Ovary (tissue), 9 donors: ENCODE results near the gene SH3RF3. TPM values are rescaled to one million over a fixed set of nuclear protein-coding genes. Genes with fewer than 3 reads are reported as not detected.

ENCODE experiments used
- DNase-seq, 5 donors: peaks; one replicate each; pipeline ENCODE4 v3.0.0-alpha.2; 2019 to 2020
- H3K27ac ChIP-seq, 2 donors: fragments of 200-600 bp; one replicate each; pipeline versions ENCODE4 v1.5.1 to v1.8.0; 2019 to 2022
- H3K27me3 ChIP-seq: fragments of 200-600 bp; one replicate; pipeline ENCODE4 v1.8.0; 2022
- H3K36me3 ChIP-seq: fragments of 200-600 bp; sonication (generic); one replicate; pipeline ENCODE4 v1.5.1; 2019
- H3K4me1 ChIP-seq: one replicate; pipeline ENCODE4 v1.8.1; 2013; ENCODE audit warnings: mild to moderate bottlenecking, moderate library complexity; ENCODE audit not compliant: insufficient read depth
- H3K4me3 ChIP-seq: fragments of 200-600 bp; sonication (generic); one replicate; pipeline ENCODE4 v1.5.1; 2017
- H3K9me3 ChIP-seq, 2 donors: fragments of 200-600 bp in 1 of 2; sonication (generic) in 1 of 2; one replicate each; pipeline versions ENCODE4 v1.5.1 to v1.8.1; 2013 to 2019; ENCODE audit warnings: mild to moderate bottlenecking in 1 of 2, moderate library complexity in 1 of 2
- EP300 ChIP-seq: sonication (generic); formaldehyde crosslinking; IDR thresholded peaks from one replicate; pipeline ENCODE4 v1.6.1; 2017; ENCODE audit warnings: antibody characterized with exemption
- POLR2A ChIP-seq: fragments of 450-650 bp; IDR thresholded peaks from one replicate; pipeline ENCODE4 v1.6.1; 2017; ENCODE audit warnings: antibody characterized with exemption, mild to moderate bottlenecking, moderate library complexity
- WGBS, 3 donors: extraction: QIAGEN DNeasy Blood & Tissue Kit in 1 of 3; methylation state at CpG; one replicate each; pipeline versions ENCODE4 v1.1.5 to v1.1.7; 2013 to 2017; 5-methylcytosine and 5-hydroxymethylcytosine counted together
- intact Hi-C, 4 donors: fragments of 100-400 bp; cut with DNase I; formaldehyde crosslinking; loops; one replicate each; pipeline versions ENCODE4 v1.11.0 to v1.15.1; 2022 to 2023
- polyA plus RNA-seq, 2 donors: library from polyadenylated mRNA; stranded (reverse); fragments of 200-250 nt in 1 of 2; fragments of 350-450 nt in 1 of 2; fragmentation: Illumina TruSeq in 1 of 2; extraction: RNeasy Lipid Tissue Mini Kit (QIAGEN cat#74804) in 1 of 2; gene quantifications; one replicate each; pipeline ENCODE4 v1.2.3, GENCODE V29; 2013 to 2014
- total RNA-seq, 7 donors: library from RNA; depleted of rRNA in 2 of 7; stranded (reverse); fragments of >200 nt in 2 of 7; fragmentation: NEBNext Ultra II Directional in 3 of 7; extraction: Animal tissue kit (Norgen Biotek cat#: 25700) in 3 of 7; gene quantifications; one replicate each; pipeline versions ENCODE4 v1.1.0 to v1.2.4, GENCODE V29; 2016 to 2023
- TF ChIP-seq, protein P1 (sequence below), 3 donors: fragments of 450-650 bp in 2 of 3; fragments of 200-600 bp in 1 of 3; IDR thresholded peaks; one replicate each; pipeline versions ENCODE4 v1.5.1 to v1.8.0; 2016 to 2022; ENCODE audit warnings: antibody characterized with exemption in 3 of 3, mild to moderate bottlenecking in 1 of 3
- donor health status: DM: no; HTN: no; CAD: no; lungs with moderate emphysema.
- donor health status: DM: no; HTN: no; CAD: no.
- donor health status: Bipolar disorder and iron deficiency.
- donor health status: DM: yes; HTN: yes; CAD: no.
- donor health status: DM: no; HTN: no; CAD: no.
- donor health status: DM: yes; HTN: yes; CAD: no.

The SH3RF3 gene
- total and polyA plus RNA-seq, 9 donors: 2.7 to 10.1 (median 4.5) TPM

DNA sequence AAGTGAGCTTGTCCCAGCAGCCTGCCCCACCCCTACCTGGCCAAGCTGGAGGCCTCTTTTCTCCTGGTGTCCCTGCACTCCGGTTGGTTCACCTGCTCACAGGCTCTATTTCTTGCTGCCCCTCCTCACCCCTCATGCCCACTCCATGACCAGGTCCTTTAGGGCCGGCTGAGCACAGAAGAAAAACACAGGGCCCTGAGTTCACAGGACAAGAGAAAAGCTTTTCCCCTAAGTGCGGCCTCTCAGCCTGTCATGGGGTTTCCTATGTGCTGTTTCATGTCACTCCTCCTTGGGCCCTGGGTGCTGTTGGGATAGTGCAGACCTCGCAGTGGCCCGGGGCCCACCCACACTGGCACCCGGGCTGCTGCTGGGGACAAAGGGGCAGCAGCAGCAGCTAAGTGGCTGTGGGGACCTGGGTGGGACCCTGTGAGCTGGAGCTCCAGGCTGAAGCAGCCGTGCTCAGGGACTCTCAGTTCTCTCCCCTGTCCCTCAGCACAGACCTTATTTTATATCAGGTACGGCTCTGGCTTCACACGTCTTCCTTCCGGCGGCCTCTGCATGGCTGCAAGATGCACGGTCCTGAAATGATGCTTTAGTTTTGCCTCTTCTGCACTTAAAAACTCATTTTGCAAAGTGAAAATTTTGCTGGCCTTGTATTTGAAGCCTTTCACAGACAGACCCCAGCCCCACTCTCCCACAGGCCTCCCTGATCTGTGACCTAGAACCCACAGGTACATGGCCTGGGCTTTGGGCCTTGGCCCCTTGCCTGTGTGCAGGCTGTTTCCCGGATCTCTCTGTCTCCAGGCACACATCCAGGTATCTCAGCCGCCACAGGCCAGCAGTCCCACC lies 71.8 kb downstream of the SH3RF3 start:
- no peak for DNase-seq
- Histone ChIP-seq H3K4me1 (peaks cover 3% of the 10 kb centered on the region), H3K27me3 (no peaks in the 10 kb centered on the region), H3K4me3 (no peak overlapping the region), H3K36me3 (no peaks in the 10 kb centered on the region), H3K27ac (no peak overlapping the region), H3K9me3 (no peaks in the 10 kb centered on the region)
- WGBS, 3 donors: 78 to 85% (median 83%) methylated on average over 14 of the region's 14 CpGs
- TF ChIP-seq, protein P1, sequence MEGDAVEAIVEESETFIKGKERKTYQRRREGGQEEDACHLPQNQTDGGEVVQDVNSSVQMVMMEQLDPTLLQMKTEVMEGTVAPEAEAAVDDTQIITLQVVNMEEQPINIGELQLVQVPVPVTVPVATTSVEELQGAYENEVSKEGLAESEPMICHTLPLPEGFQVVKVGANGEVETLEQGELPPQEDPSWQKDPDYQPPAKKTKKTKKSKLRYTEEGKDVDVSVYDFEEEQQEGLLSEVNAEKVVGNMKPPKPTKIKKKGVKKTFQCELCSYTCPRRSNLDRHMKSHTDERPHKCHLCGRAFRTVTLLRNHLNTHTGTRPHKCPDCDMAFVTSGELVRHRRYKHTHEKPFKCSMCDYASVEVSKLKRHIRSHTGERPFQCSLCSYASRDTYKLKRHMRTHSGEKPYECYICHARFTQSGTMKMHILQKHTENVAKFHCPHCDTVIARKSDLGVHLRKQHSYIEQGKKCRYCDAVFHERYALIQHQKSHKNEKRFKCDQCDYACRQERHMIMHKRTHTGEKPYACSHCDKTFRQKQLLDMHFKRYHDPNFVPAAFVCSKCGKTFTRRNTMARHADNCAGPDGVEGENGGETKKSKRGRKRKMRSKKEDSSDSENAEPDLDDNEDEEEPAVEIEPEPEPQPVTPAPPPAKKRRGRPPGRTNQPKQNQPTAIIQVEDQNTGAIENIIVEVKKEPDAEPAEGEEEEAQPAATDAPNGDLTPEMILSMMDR (IDR thresholded peaks at IDR 0.05): no peak
- intact Hi-C loops: no loop called here

DNA sequence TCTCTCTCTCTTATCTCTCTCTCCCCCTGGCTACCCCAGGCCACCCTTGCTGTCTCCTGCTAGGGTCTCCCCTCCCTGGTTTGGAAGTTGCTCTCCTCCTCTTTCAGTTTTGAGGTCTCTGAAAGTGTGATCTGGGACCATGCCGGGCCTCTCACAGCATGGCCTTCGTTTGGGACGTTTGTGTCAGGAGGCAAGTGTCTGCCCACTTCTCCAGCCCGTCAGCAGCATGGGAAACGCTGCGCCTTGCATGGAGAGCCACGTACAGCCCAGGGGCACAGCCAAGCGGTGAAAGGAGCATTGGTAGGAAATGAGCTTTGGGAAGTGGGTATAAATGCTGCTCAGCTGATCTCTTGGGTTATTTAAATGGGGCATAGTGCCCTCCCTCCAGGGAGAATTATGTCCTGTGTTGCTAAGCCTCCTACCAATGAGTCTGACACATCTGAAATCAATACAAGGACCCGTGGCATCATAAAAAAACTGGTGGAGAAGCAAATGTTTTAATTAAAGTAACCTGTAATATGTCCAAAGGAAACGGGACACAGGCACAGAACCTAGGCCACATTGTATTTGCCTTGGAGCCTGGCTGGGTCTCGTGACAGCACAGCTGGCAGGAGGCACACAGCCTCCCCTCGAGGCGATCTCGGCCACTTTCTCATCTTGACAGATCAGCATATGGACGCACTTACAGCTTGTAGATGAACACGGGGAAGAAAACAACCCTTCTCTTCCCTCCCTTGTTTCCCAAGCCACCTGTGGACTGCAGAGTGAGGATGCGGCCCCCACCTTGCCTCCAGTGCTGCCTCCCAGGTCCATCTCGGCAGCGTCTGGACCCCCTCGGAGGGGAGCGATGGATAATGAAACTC lies 72.7 kb downstream of the SH3RF3 start:
- 84 to 86% (median 84%) methylated on average over 21 of the region's 21 CpGs for WGBS, 3 donors
- Histone ChIP-seq H3K4me3 (no peak overlapping the region), H3K36me3 (no peaks in the 10 kb centered on the region), H3K4me1 (no peaks in the 10 kb centered on the region), H3K9me3 (no peaks in the 10 kb centered on the region), H3K27ac (no peak overlapping the region), H3K27me3 (no peaks in the 10 kb centered on the region)
- TF ChIP-seq POLR2A: no peak
- no peak for TF ChIP-seq EP300
- TF ChIP-seq, protein P1 (IDR thresholded peaks at IDR 0.05): no peak
- intact Hi-C loops: no loop called here
- no peak for DNase-seq

DNA sequence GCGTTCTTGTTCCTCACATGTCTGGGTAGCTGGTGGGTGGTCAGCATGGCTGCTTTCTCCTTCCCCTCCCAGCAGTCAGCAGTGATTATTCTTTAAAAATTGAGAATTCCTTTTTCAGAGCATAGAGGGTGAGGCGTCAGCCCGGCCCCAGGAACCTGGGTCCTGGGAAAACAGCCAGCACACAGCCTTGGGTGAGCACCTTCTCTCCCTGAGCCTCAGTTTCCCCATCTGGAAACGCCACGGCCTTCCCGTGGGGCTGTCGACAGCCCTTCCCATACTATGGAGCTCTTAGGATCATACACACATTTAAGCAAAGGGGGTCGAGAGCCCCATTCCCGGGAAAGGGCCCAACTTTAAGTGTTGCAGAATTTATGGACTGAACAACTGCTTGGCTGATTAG lies 73.5 kb downstream of the SH3RF3 start:
- no peak overlapping the region for H3K4me3 ChIP-seq
- no peaks in the 10 kb centered on the region for H3K9me3 ChIP-seq
- H3K36me3 ChIP-seq: no peaks in the 10 kb centered on the region
- no peak overlapping the region for H3K27ac ChIP-seq
- H3K27me3 ChIP-seq: no peaks in the 10 kb centered on the region
- no peaks in the 10 kb centered on the region for H3K4me1 ChIP-seq
- no peak for DNase-seq
- TF ChIP-seq, protein P1 (IDR thresholded peaks at IDR 0.05): no peak
- no peak for TF ChIP-seq EP300
- TF ChIP-seq POLR2A: no peak
- WGBS, 3 donors: 88 to 89% (median 88%) methylated on average over 9 of the region's 9 CpGs
- intact Hi-C loops: no loop called here

- intact Hi-C loops: no loop called here
- no peak for TF ChIP-seq EP300
- TF ChIP-seq, protein P1 (IDR thresholded peaks at IDR 0.05): no peak
- no peak for TF ChIP-seq POLR2A
- no peak overlapping the region for H3K27ac ChIP-seq
- DNase-seq: no peak
- H3K9me3 ChIP-seq: no peaks in the 10 kb centered on the region
- no peaks in the 10 kb centered on the region for H3K4me1 ChIP-seq
- no peak overlapping the region for H3K4me3 ChIP-seq
- H3K27me3 ChIP-seq: no peaks in the 10 kb centered on the region
- H3K36me3 ChIP-seq: no peaks in the 10 kb centered on the region
- WGBS, 3 donors: 93 to 96% (median 96%) methylated on average over 22 of the region's 22 CpGs
These were observed 74.4 kb downstream of the SH3RF3 start for GRCh38 chr2:109203246-109204011.
